ENCODE data around the gene UPF1.
"Not testable (repeated sequence)": the region's sequence is repeated elsewhere in the genome, so short reads cannot be mapped to it uniquely, and the experiment has no call there.

Gene UPF1

GRCh38 chr19:18906605-18907519 is 75.1 kb downstream of the UPF1 start:
- DNase-seq (ENCODE audit: insufficient read length) (no peak), FAIRE-seq (no peak)
- TF ChIP-seq TAF1 (IDR thresholded peaks at IDR 0.05; ENCODE audit: borderline replicate concordance, low read depth, low read length) = no peak
- TF ChIP-seq POLR2AphosphoS5 (IDR thresholded peaks at IDR 0.05; ENCODE audit: low read depth, low read length) = peak; percentile 20

GRCh38 chr19:18908917-18909619 is 77.3 kb downstream of the UPF1 start:
- FAIRE-seq (no peak), DNase-seq (ENCODE audit: insufficient read length) (no peak)

GRCh38 chr19:18910010-18910409 is 78.3 kb downstream of the UPF1 start:
- DNase-seq (ENCODE audit: insufficient read length) = no peak
- TF ChIP-seq POLR2AphosphoS5 (IDR thresholded peaks at IDR 0.05; ENCODE audit: low read depth, low read length) (no peak), POLR2A (IDR thresholded peaks at IDR 0.05; ENCODE audit: low read depth, low read length) (no peak), TAF1 (IDR thresholded peaks at IDR 0.05; ENCODE audit: borderline replicate concordance, low read depth, low read length) (no peak)
- no peak for FAIRE-seq

More at GRCh38 chr19:18908917-18909619, 77.3 kb downstream of the UPF1 start:
- TF ChIP-seq TAF1 (IDR thresholded peaks at IDR 0.05; ENCODE audit: borderline replicate concordance, low read depth, low read length) (no peak), POLR2A (IDR thresholded peaks at IDR 0.05; ENCODE audit: low read depth, low read length) (no peak), POLR2AphosphoS5 (IDR thresholded peaks at IDR 0.05; ENCODE audit: low read depth, low read length) (no peak; the same call in 1 of the 2 replicates)

GRCh38 chr19:18910801-18911436 is 79.2 kb downstream of the UPF1 start:
- FAIRE-seq (no peak), DNase-seq (ENCODE audit: insufficient read length) (no peak)
- no peak for TF ChIP-seq POLR2A (IDR thresholded peaks at IDR 0.05; ENCODE audit: low read depth, low read length)
- TF ChIP-seq TAF1 (IDR thresholded peaks at IDR 0.05; ENCODE audit: borderline replicate concordance, low read depth, low read length) = no peak
- no peak for TF ChIP-seq POLR2AphosphoS5 (IDR thresholded peaks at IDR 0.05; ENCODE audit: low read depth, low read length)

GRCh38 chr19:18912933-18913332 is 81.2 kb downstream of the UPF1 start:
- FAIRE-seq (no peak), DNase-seq (ENCODE audit: insufficient read length) (no peak)
- TF ChIP-seq POLR2A (IDR thresholded peaks at IDR 0.05; ENCODE audit: low read depth, low read length) (no peak), TAF1 (IDR thresholded peaks at IDR 0.05; ENCODE audit: borderline replicate concordance, low read depth, low read length) (no peak), POLR2AphosphoS5 (IDR thresholded peaks at IDR 0.05; ENCODE audit: low read depth, low read length) (no peak)

GRCh38 chr19:18913466-18913865 is 81.7 kb downstream of the UPF1 start:
- no peak for FAIRE-seq
- no peak for DNase-seq (ENCODE audit: insufficient read length)
- TF ChIP-seq POLR2A (IDR thresholded peaks at IDR 0.05; ENCODE audit: low read depth, low read length) (no peak), TAF1 (IDR thresholded peaks at IDR 0.05; ENCODE audit: borderline replicate concordance, low read depth, low read length) (no peak), POLR2AphosphoS5 (IDR thresholded peaks at IDR 0.05; ENCODE audit: low read depth, low read length) (no peak)

GRCh38 chr19:18915639-18916038 is 83.9 kb downstream of the UPF1 start:
- DNase-seq (ENCODE audit: insufficient read length) (no peak), FAIRE-seq (no peak)
- no peak for TF ChIP-seq TAF1 (IDR thresholded peaks at IDR 0.05; ENCODE audit: borderline replicate concordance, low read depth, low read length)
- no peak for TF ChIP-seq POLR2AphosphoS5 (IDR thresholded peaks at IDR 0.05; ENCODE audit: low read depth, low read length)
- TF ChIP-seq POLR2A (IDR thresholded peaks at IDR 0.05; ENCODE audit: low read depth, low read length) = no peak

- not testable (repeated sequence) for DNase-seq (ENCODE audit: insufficient read length); FAIRE-seq
Measured at GRCh38 chr19:18917593-18917992, 85.8 kb downstream of the UPF1 start.
